ENCODE results near the gene PRDM16. TPM values are rescaled to one million over a fixed set of nuclear protein-coding genes. Genes with fewer than 3 reads are reported as not detected.

PRDM16 gene
- total and polyA plus RNA-seq, 2 of the 13 experiments (the other 11 are each of a cell fraction or from before 2014, with no cell fraction given) = 0.15 to 0.81 TPM

GRCh38 chr1:3471356-3472087 lies 402.5 kb downstream of the PRDM16 start (continued):
- TF ChIP-seq, protein P1, sequence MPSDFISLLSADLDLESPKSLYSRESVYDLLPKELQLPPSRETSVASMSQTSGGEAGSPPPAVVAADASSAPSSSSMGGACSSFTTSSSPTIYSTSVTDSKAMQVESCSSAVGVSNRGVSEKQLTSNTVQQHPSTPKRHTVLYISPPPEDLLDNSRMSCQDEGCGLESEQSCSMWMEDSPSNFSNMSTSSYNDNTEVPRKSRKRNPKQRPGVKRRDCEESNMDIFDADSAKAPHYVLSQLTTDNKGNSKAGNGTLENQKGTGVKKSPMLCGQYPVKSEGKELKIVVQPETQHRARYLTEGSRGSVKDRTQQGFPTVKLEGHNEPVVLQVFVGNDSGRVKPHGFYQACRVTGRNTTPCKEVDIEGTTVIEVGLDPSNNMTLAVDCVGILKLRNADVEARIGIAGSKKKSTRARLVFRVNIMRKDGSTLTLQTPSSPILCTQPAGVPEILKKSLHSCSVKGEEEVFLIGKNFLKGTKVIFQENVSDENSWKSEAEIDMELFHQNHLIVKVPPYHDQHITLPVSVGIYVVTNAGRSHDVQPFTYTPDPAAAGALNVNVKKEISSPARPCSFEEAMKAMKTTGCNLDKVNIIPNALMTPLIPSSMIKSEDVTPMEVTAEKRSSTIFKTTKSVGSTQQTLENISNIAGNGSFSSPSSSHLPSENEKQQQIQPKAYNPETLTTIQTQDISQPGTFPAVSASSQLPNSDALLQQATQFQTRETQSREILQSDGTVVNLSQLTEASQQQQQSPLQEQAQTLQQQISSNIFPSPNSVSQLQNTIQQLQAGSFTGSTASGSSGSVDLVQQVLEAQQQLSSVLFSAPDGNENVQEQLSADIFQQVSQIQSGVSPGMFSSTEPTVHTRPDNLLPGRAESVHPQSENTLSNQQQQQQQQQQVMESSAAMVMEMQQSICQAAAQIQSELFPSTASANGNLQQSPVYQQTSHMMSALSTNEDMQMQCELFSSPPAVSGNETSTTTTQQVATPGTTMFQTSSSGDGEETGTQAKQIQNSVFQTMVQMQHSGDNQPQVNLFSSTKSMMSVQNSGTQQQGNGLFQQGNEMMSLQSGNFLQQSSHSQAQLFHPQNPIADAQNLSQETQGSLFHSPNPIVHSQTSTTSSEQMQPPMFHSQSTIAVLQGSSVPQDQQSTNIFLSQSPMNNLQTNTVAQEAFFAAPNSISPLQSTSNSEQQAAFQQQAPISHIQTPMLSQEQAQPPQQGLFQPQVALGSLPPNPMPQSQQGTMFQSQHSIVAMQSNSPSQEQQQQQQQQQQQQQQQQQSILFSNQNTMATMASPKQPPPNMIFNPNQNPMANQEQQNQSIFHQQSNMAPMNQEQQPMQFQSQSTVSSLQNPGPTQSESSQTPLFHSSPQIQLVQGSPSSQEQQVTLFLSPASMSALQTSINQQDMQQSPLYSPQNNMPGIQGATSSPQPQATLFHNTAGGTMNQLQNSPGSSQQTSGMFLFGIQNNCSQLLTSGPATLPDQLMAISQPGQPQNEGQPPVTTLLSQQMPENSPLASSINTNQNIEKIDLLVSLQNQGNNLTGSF (CRISPR knock-in tag; IDR thresholded peaks at IDR 0.05) = no peak
- TF ChIP-seq ZFP1 (CRISPR knock-in tag; IDR thresholded peaks at IDR 0.05) (0 out of 2 replicates have a peak, but pooled peaks have one; percentile 20), ARID4A (CRISPR knock-in tag; IDR thresholded peaks at IDR 0.05; ENCODE audit: borderline replicate concordance) (peak; percentile 71; the same call in 1 of the 2 replicates), FOXA3 (CRISPR knock-in tag; IDR thresholded peaks at IDR 0.05) (peak; percentile 51; the same call in 1 of the 2 replicates), RAD21 (CRISPR knock-in tag; IDR thresholded peaks at IDR 0.05) (peak; percentile 94), FOXO1 (CRISPR knock-in tag; IDR thresholded peaks at IDR 0.05) (0 out of 2 replicates have a peak, but pooled peaks have one; percentile 35), GFI1 (CRISPR knock-in tag; IDR thresholded peaks at IDR 0.05; ENCODE audit: borderline replicate concordance) (peak; percentile 63), KLF6 (CRISPR knock-in tag; IDR thresholded peaks at IDR 0.05) (no peak), ZBTB43 (CRISPR knock-in tag; conservative IDR thresholded peaks at IDR 0.05) (0 out of 2 replicates have a peak, but pooled peaks have one; percentile 64), ASH2L (IDR thresholded peaks at IDR 0.05; ENCODE audit: insufficient read length, low read depth, low read length) (peak; percentile 88), ZNF75D (CRISPR knock-in tag; IDR thresholded peaks at IDR 0.05; ENCODE audit: borderline replicate concordance) (no peak)
- TF ChIP-seq, protein P2, sequence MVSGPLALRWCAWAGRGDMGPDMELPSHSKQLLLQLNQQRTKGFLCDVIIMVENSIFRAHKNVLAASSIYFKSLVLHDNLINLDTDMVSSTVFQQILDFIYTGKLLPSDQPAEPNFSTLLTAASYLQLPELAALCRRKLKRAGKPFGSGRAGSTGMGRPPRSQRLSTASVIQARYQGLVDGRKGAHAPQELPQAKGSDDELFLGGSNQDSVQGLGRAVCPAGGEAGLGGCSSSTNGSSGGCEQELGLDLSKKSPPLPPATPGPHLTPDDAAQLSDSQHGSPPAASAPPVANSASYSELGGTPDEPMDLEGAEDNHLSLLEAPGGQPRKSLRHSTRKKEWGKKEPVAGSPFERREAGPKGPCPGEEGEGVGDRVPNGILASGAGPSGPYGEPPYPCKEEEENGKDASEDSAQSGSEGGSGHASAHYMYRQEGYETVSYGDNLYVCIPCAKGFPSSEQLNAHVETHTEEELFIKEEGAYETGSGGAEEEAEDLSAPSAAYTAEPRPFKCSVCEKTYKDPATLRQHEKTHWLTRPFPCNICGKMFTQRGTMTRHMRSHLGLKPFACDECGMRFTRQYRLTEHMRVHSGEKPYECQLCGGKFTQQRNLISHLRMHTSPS (CRISPR knock-in tag; IDR thresholded peaks at IDR 0.05; ENCODE audit: low read depth) = peak; percentile 81
- TF ChIP-seq, protein P3, sequence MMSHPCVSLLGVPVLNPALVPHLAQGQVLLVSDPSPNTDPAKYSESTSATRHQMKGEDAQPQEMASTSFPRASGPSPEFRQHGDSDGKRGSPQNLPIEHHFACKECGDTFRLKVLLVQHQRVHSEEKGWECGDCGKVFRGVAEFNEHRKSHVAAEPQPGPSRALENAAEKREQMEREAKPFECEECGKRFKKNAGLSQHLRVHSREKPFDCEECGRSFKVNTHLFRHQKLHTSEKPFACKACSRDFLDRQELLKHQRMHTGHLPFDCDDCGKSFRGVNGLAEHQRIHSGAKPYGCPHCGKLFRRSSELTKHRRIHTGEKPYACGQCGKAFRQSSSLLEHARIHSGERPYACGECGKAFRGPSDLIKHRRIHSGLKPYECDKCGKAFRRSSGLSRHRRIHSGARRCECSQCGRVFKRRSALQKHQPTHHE (CRISPR knock-in tag; IDR thresholded peaks at IDR 0.05; ENCODE audit: borderline replicate concordance) = 0 out of 2 replicates have a peak, but pooled peaks have one; percentile 62
